HepG2 (cell line): ENCODE data around the gene CABLES1. TPM values are rescaled to one million over a fixed set of nuclear protein-coding genes. Genes with fewer than 3 reads are reported as not detected.

ENCODE experiments used
- FOXJ3 ChIP-seq: sonication (generic); formaldehyde crosslinking; IDR thresholded peaks from 2 replicates; pipeline ENCODE4 v1.4.0; 2020; ENCODE audit warnings: missing genetic modification reagents, mild to moderate bottlenecking, borderline replicate concordance
- GABPB1 ChIP-seq: IDR thresholded peaks from 2 replicates; pipeline ENCODE4 v1.6.1; 2016; ENCODE audit warnings: mild to moderate bottlenecking, missing genetic modification reagents, moderate library complexity, missing compliant biosample characterization
- HOXA7 ChIP-seq: sonication (generic); formaldehyde crosslinking; IDR thresholded peaks from 2 replicates; pipeline ENCODE4 v1.8.1; 2022; ENCODE audit warnings: mild to moderate bottlenecking, missing genetic modification reagents, moderate library complexity
- IRF2 ChIP-seq: IDR thresholded peaks from 2 replicates; pipeline ENCODE4 v1.6.1; 2018; ENCODE audit warnings: missing genetic modification reagents, missing compliant biosample characterization
- MEF2D ChIP-seq: sonication (generic); formaldehyde crosslinking; IDR thresholded peaks from 2 replicates; pipeline ENCODE4 v1.5.1; 2020; ENCODE audit warnings: mild to moderate bottlenecking, missing genetic modification reagents
- MIER3 ChIP-seq: IDR thresholded peaks from 2 replicates; pipeline ENCODE4 v1.6.1; 2016; ENCODE audit warnings: missing compliant biosample characterization, borderline replicate concordance
- NFIC ChIP-seq: IDR thresholded peaks from 2 replicates; pipeline ENCODE4 v1.6.1; 2012; ENCODE audit warnings: mild to moderate bottlenecking, low read length, inconsistent platforms
- POLR2A ChIP-seq, 2 experiments: IDR thresholded peaks; 2 replicates each; pipeline ENCODE4 v1.6.1; 2011; ENCODE audit warnings: low read depth in 2 of 2, low read length in 2 of 2, mild to moderate bottlenecking in 1 of 2, moderate library complexity in 1 of 2; ENCODE audit not compliant: insufficient read depth in 1 of 2
- RCOR2 ChIP-seq: IDR thresholded peaks from 2 replicates; pipeline ENCODE4 v1.6.1; 2016; ENCODE audit warnings: missing biosample characterization, missing genetic modification reagents
- RFXAP ChIP-seq: sonication (generic); formaldehyde crosslinking; IDR thresholded peaks from 2 replicates; pipeline ENCODE4 v1.4.0; 2020; ENCODE audit warnings: missing genetic modification reagents, borderline replicate concordance
- RXRA ChIP-seq: sonication (generic); formaldehyde crosslinking; IDR thresholded peaks from 2 replicates; pipeline ENCODE4 v1.5.1; 2020; ENCODE audit warnings: missing genetic modification reagents
- SMC3 ChIP-seq: IDR thresholded peaks from 2 replicates; pipeline ENCODE4 v1.6.1; 2011; ENCODE audit warnings: low read length, improper control_type of control experiment
- SP1 ChIP-seq, 2 experiments: fragments of 450-650 bp in 1 of 2; sonication (generic) in 1 of 2; formaldehyde crosslinking in 1 of 2; IDR thresholded peaks; 2 replicates each; pipeline versions ENCODE4 v1.4.0 to v1.6.1; 2016 to 2020; ENCODE audit warnings: missing genetic modification reagents in 1 of 2
- ZBTB42 ChIP-seq: sonication (generic); formaldehyde crosslinking; IDR thresholded peaks from 2 replicates; pipeline ENCODE4 v1.5.0; 2020; ENCODE audit warnings: mild to moderate bottlenecking, missing genetic modification reagents
- ZBTB8A ChIP-seq: sonication (generic); formaldehyde crosslinking; IDR thresholded peaks from 2 replicates; pipeline ENCODE4 v1.4.0; 2020; ENCODE audit warnings: mild to moderate bottlenecking, low read depth, missing genetic modification reagents, borderline replicate concordance
- ZC3H13 ChIP-seq: sonication (generic); formaldehyde crosslinking; IDR thresholded peaks from 2 replicates; pipeline ENCODE4 v1.8.1; 2023; ENCODE audit warnings: mild to moderate bottlenecking, missing genetic modification reagents, moderate library complexity
- ZFY ChIP-seq: sonication (generic); formaldehyde crosslinking; IDR thresholded peaks from 2 replicates; pipeline ENCODE4 v1.4.0; 2020; ENCODE audit warnings: missing genetic modification reagents
- ZMYM4 ChIP-seq: sonication (generic); formaldehyde crosslinking; IDR thresholded peaks from 2 replicates; pipeline ENCODE4 v1.8.1; 2023; ENCODE audit warnings: mild to moderate bottlenecking, missing genetic modification reagents
- ZNF160 ChIP-seq: sonication (generic); formaldehyde crosslinking; IDR thresholded peaks from 2 replicates; pipeline ENCODE4 v1.8.0; 2022; ENCODE audit warnings: mild to moderate bottlenecking, inconsistent platforms, missing genetic modification reagents
- ZNF263 ChIP-seq: sonication (generic); formaldehyde crosslinking; IDR thresholded peaks from 2 replicates; pipeline ENCODE4 v1.4.0; 2020; ENCODE audit warnings: missing genetic modification reagents
- ZNF329 ChIP-seq: sonication (generic); formaldehyde crosslinking; IDR thresholded peaks from 2 replicates; pipeline ENCODE4 v1.9.0; 2021; ENCODE audit warnings: low read depth, mild to moderate bottlenecking, missing genetic modification reagents
- ZNF350 ChIP-seq: sonication (generic); formaldehyde crosslinking; IDR thresholded peaks from 2 replicates; pipeline ENCODE4 v1.4.0; 2020; ENCODE audit warnings: mild to moderate bottlenecking, low read depth, missing genetic modification reagents, borderline replicate concordance
- ZNF792 ChIP-seq: IDR thresholded peaks from 2 replicates; pipeline ENCODE4 v1.6.1; 2016
- polyA plus RNA-seq, 8 experiments: library from polyadenylated mRNA; depleted of rRNA in 3 of 8; stranded (reverse) in 7 of 8; unstranded in 1 of 8; fragments of >200 nt; fragmentation: Illumina TruSeq in 4 of 8; extraction: Trizol in 4 of 8; gene quantifications; 2 replicates each; pipeline versions ENCODE4 v1.2.1 to v1.2.3, GENCODE V29; 2011 to 2016; ENCODE audit warnings: low read depth in 4 of 8, missing spikeins in 1 of 8, mixed read lengths in 1 of 8; ENCODE audit not compliant: insufficient read depth in 1 of 8
- total RNA-seq, 5 experiments: library from RNA; depleted of rRNA; stranded (reverse); fragments of >200 nt; fragmentation: Illumina TruSeq; extraction: Trizol; gene quantifications; 2 replicates each; pipeline ENCODE4 v1.2.3, GENCODE V29; 2016; ENCODE audit warnings: low read depth in 1 of 5
- TF ChIP-seq, protein P1 (sequence below): sonication (generic); formaldehyde crosslinking; IDR thresholded peaks from 2 replicates; pipeline ENCODE4 v1.5.1; 2020; ENCODE audit warnings: missing genetic modification reagents, mild to moderate bottlenecking, borderline replicate concordance
- TF ChIP-seq, protein P2 (sequence below): sonication (generic); formaldehyde crosslinking; IDR thresholded peaks from 2 replicates; pipeline ENCODE4 v1.5.1; 2020; ENCODE audit warnings: mild to moderate bottlenecking, missing genetic modification reagents

CABLES1 gene
- total and polyA plus RNA-seq, 2 of the 13 experiments (the other 11 are each of a cell fraction or from before 2014, with no cell fraction given): 14.7 to 25.8 TPM

DNA sequence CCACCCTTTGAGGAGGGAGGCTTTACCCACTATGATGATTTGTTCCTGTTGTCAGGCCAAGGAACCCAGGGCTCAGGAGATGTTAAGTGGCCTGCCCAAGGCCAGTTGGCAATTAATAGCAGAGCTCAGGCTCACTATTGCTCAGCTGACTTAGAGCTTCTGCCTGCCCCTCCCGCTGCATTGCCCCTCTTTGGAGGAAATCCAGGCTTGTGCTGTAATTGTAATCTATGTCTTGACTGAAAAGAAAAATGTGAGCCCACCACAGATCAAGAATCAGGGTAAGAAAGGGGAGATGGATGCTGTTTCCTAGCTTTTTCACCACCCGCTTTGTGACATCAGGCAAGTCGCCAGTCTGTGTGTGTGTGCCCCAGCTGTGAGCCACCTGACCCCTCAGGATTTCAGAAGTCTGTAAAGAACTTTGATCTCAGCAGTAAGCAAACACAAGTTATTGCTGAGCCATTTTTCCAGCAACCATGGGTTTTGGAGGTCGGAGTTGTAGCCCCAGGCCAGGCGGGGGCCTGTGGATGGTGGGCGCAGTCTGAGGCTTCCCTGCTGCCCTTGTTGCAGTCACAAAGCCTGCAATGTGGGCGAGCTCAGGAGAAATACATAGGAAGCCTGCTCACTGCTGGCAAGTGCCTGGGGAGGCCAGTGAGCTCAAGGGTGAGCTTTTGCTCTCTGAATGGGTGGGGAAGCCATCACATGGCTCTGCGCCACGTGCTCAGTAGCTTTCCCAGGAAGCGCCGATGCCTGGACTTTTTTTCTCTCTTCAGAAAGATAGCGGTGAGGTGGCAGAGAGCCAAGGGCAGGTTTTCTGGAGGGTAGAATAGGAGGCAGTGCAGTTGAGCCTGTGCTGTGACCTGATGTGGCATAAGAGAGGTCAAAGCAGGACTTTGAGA, 6.1 kb downstream of the CABLES1 start (continued):
- TF ChIP-seq, protein P1, sequence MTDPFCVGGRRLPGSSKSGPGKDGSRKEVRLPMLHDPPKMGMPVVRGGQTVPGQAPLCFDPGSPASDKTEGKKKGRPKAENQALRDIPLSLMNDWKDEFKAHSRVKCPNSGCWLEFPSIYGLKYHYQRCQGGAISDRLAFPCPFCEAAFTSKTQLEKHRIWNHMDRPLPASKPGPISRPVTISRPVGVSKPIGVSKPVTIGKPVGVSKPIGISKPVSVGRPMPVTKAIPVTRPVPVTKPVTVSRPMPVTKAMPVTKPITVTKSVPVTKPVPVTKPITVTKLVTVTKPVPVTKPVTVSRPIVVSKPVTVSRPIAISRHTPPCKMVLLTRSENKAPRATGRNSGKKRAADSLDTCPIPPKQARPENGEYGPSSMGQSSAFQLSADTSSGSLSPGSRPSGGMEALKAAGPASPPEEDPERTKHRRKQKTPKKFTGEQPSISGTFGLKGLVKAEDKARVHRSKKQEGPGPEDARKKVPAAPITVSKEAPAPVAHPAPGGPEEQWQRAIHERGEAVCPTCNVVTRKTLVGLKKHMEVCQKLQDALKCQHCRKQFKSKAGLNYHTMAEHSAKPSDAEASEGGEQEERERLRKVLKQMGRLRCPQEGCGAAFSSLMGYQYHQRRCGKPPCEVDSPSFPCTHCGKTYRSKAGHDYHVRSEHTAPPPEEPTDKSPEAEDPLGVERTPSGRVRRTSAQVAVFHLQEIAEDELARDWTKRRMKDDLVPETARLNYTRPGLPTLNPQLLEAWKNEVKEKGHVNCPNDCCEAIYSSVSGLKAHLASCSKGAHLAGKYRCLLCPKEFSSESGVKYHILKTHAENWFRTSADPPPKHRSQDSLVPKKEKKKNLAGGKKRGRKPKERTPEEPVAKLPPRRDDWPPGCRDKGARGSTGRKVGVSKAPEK (CRISPR knock-in tag): 0 out of 2 replicates have a peak, but pooled peaks have one; percentile 40
- peak; percentile 11; the same call in 1 of the 2 replicates for TF ChIP-seq SMC3
- TF ChIP-seq ZBTB42: 0 out of 2 replicates have a peak, but pooled peaks have one; percentile 66
- TF ChIP-seq ZNF792 (CRISPR knock-in tag): peak; percentile 41; the same call in 1 of the 2 replicates
- TF ChIP-seq NFIC: peak; percentile 92
- TF ChIP-seq ZFY: peak; percentile 78
- peak; percentile 54; the same call in 1 of the 2 replicates for TF ChIP-seq ZNF350 (CRISPR knock-in tag)
- peak; percentile 54; the same call in 1 of the 2 replicates for TF ChIP-seq FOXJ3
- TF ChIP-seq IRF2 (CRISPR knock-in tag): peak; percentile 19; the same call in 1 of the 2 replicates
- peak; percentile 64; the same call in 1 of the 2 replicates for TF ChIP-seq ZNF329 (CRISPR knock-in tag)
- peak; percentile 75 for TF ChIP-seq MEF2D (CRISPR knock-in tag)
- peak; percentile 51; the same call in 1 of the 2 replicates for TF ChIP-seq GABPB1 (CRISPR knock-in tag)
- 0 out of 2 replicates have a peak, but pooled peaks have one; percentile 67 for TF ChIP-seq RXRA (CRISPR knock-in tag)
- no peak; the same call in 1 of the 2 replicates for TF ChIP-seq RCOR2 (CRISPR knock-in tag)
- no peak for TF ChIP-seq ZNF263 (CRISPR knock-in tag)
- TF ChIP-seq SP1 (IDR thresholded peaks at IDR 0.05): no peak
- TF ChIP-seq SP1 (CRISPR knock-in tag; IDR thresholded peaks at IDR 0.05): 0 out of 2 replicates have a peak, but pooled peaks have one; percentile 13
- TF ChIP-seq, protein P2, sequence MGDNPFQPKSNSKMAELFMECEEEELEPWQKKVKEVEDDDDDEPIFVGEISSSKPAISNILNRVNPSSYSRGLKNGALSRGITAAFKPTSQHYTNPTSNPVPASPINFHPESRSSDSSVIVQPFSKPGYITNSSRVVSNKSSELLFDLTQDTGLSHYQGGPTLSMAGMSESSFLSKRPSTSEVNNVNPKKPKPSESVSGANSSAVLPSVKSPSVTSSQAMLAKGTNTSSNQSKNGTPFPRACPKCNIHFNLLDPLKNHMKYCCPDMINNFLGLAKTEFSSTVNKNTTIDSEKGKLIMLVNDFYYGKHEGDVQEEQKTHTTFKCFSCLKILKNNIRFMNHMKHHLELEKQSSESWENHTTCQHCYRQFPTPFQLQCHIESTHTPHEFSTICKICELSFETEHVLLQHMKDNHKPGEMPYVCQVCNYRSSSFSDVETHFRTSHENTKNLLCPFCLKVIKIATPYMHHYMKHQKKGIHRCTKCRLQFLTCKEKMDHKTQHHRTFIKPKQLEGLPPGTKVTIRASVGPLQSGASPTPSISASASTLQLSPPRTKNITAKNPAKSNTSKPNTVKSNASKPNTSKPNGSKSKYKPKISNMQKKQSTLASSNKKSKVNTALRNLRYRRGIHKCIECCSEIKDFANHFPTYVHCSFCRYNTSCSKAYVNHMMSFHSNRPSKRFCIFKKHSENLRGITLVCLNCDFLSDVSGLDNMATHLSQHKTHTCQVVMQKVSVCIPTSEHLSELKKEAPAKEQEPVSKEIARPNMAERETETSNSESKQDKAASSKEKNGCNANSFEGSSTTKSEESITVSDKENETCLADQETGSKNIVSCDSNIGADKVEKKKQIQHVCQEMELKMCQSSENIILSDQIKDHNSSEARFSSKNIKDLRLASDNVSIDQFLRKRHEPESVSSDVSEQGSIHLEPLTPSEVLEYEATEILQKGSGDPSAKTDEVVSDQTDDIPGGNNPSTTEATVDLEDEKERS: peak; percentile 74; the same call in 1 of the 2 replicates
- TF ChIP-seq ZC3H13 (CRISPR knock-in tag): no peak
- peak in 1 of 2 experiments; percentile 82; a peak in 2 of 4 replicates for TF ChIP-seq POLR2A (IDR thresholded peaks at IDR 0.05; ENCODE audit: insufficient read depth in 1 of 2, low read depth in 2 of 2, low read length in 2 of 2)
- 0 out of 2 replicates have a peak, but pooled peaks have one; percentile 70 for TF ChIP-seq RFXAP
- 0 out of 2 replicates have a peak, but pooled peaks have one; percentile 61 for TF ChIP-seq ZBTB8A (CRISPR knock-in tag)
- peak; percentile 73 for TF ChIP-seq ZMYM4 (CRISPR knock-in tag)
- peak; percentile 74 for TF ChIP-seq MIER3
- no peak for TF ChIP-seq HOXA7
- TF ChIP-seq ZNF160 (CRISPR knock-in tag): peak; percentile 64; the same call in 1 of the 2 replicates
